HEK293 (cell line): ENCODE results near the gene NFATC1.

Experiments used
- CTCF ChIA-PET: fragments of 350-600 bp; formaldehyde crosslinking; extraction: SDS; loops from one replicate; lab custom pipeline; 2021; ENCODE audit warnings: antibody characterized with exemption; lab: Yijun Ruan, JAX
- POLR2A ChIA-PET: fragments of 300-600 bp; formaldehyde crosslinking; extraction: SDS; loops from one replicate; lab custom pipeline; 2020; ENCODE audit warnings: antibody characterized with exemption, inconsistent platforms; lab: Yijun Ruan, JAX
- H3K27ac ChIP-seq: fragments of 200-500 bp; sonication (Bioruptor generic); 2 replicates; pipeline ENCODE4 v1.5.1; 2014; ENCODE audit warnings: low read depth, low read length, control low read depth, inconsistent platforms; ENCODE audit errors: extremely low read depth
- H3K36me3 ChIP-seq, 2 experiments: fragments of 200-500 bp in 1 of 2; sonication (Bioruptor generic) in 1 of 2; 1 replicate in 1 of 2; 2 replicates in 1 of 2; pipeline ENCODE4 v1.5.1; 2014 to 2017; ENCODE audit warnings: inconsistent platforms in 2 of 2, low read length in 2 of 2; ENCODE audit not compliant: control insufficient read depth in 2 of 2, insufficient read depth in 1 of 2
- H3K4me1 ChIP-seq: fragments of 200-500 bp; sonication (Bioruptor generic); 2 replicates; pipeline ENCODE4 v1.5.1; 2014; ENCODE audit warnings: mild to moderate bottlenecking, low read length, inconsistent platforms; ENCODE audit not compliant: control insufficient read depth, insufficient read depth
- H3K4me3 ChIP-seq: 2 replicates; pipeline ENCODE4 v1.5.1; 2011; ENCODE audit warnings: low read depth, mild to moderate bottlenecking, control low read depth, low read length, moderate library complexity
- H3K9me3 ChIP-seq: fragments of 200-500 bp; sonication (Bioruptor generic); 2 replicates; pipeline ENCODE4 v1.5.1; 2014; ENCODE audit warnings: low read depth, low read length, inconsistent platforms; ENCODE audit not compliant: control insufficient read depth, insufficient read depth
- BCL11B ChIP-seq: fragments of 450-650 bp; formaldehyde crosslinking; IDR thresholded peaks from 2 replicates; pipeline ENCODE4 v1.5.1; 2016; ENCODE audit warnings: low read depth, missing biosample characterization, missing genetic modification characterization
- GLI2 ChIP-seq: fragments of 450-650 bp; formaldehyde crosslinking; IDR thresholded peaks from 2 replicates; pipeline ENCODE4; 2017; ENCODE audit warnings: missing biosample characterization, missing genetic modification characterization, low read depth, borderline replicate concordance
- GLIS2 ChIP-seq: fragments of 450-650 bp; formaldehyde crosslinking; IDR thresholded peaks from 2 replicates; pipeline ENCODE4 v1.5.1; 2016; ENCODE audit warnings: missing biosample characterization, missing genetic modification characterization
- SETDB1 ChIP-seq: IDR thresholded peaks from one replicate; pipeline ENCODE4 v1.6.1; 2017; ENCODE audit warnings: mild to moderate bottlenecking, low read length, moderate library complexity, mixed read lengths; ENCODE audit not compliant: insufficient read length
- ZNF121 ChIP-seq: fragments of 450-650 bp; formaldehyde crosslinking; IDR thresholded peaks from 2 replicates; pipeline ENCODE4 v1.5.1; 2016; ENCODE audit warnings: missing biosample characterization, missing genetic modification characterization
- ZNF202 ChIP-seq: fragments of 450-650 bp; formaldehyde crosslinking; IDR thresholded peaks from 2 replicates; pipeline ENCODE4 v1.5.1; 2016; ENCODE audit warnings: missing biosample characterization, missing genetic modification characterization, borderline replicate concordance
- ZNF266 ChIP-seq: fragments of 450-650 bp; formaldehyde crosslinking; IDR thresholded peaks from 2 replicates; pipeline ENCODE4 v1.5.1; 2016; ENCODE audit warnings: missing biosample characterization, missing genetic modification characterization, low read depth
- ZNF311 ChIP-seq: fragments of 450-650 bp; formaldehyde crosslinking; IDR thresholded peaks from 2 replicates; pipeline ENCODE4 v1.5.1; 2017; ENCODE audit warnings: missing biosample characterization, missing genetic modification characterization, borderline replicate concordance
- ZNF341 ChIP-seq: fragments of 450-650 bp; formaldehyde crosslinking; IDR thresholded peaks from 2 replicates; pipeline ENCODE4; 2016; ENCODE audit warnings: low read depth, missing biosample characterization, missing genetic modification characterization
- ZNF354C ChIP-seq: fragments of 450-650 bp; formaldehyde crosslinking; IDR thresholded peaks from 2 replicates; pipeline ENCODE4 v1.5.1; 2016; ENCODE audit warnings: missing biosample characterization, missing genetic modification characterization, low read depth, borderline replicate concordance
- ZNF48 ChIP-seq: fragments of 450-650 bp; formaldehyde crosslinking; IDR thresholded peaks from 2 replicates; pipeline ENCODE4 v1.5.1; 2016; ENCODE audit warnings: missing biosample characterization, missing genetic modification characterization
- ZNF555 ChIP-seq: fragments of 450-650 bp; formaldehyde crosslinking; conservative IDR thresholded peaks from 2 replicates; pipeline ENCODE4 v1.5.1; 2017; ENCODE audit warnings: missing biosample characterization, mild to moderate bottlenecking, missing genetic modification characterization, inconsistent platforms
- ZNF600 ChIP-seq: fragments of 450-650 bp; formaldehyde crosslinking; IDR thresholded peaks from 2 replicates; pipeline ENCODE4 v1.5.1; 2016; ENCODE audit warnings: missing biosample characterization, missing genetic modification characterization
- ZNF747 ChIP-seq: fragments of 450-650 bp; formaldehyde crosslinking; IDR thresholded peaks from 2 replicates; pipeline ENCODE4 v1.5.1; 2016; ENCODE audit warnings: missing biosample characterization, missing genetic modification characterization
- TF ChIP-seq, protein P1 (sequence below): fragments of 450-650 bp; formaldehyde crosslinking; IDR thresholded peaks from 2 replicates; pipeline ENCODE4 v1.5.0; 2017; ENCODE audit warnings: missing biosample characterization, missing genetic modification characterization, borderline replicate concordance
- TF ChIP-seq, protein P2 (sequence below): fragments of 450-650 bp; formaldehyde crosslinking; IDR thresholded peaks from 2 replicates; pipeline ENCODE4 v1.5.1; 2017; ENCODE audit warnings: missing biosample characterization, missing genetic modification characterization
- TF ChIP-seq, protein P3 (sequence below): fragments of 450-650 bp; formaldehyde crosslinking; IDR thresholded peaks from 2 replicates; pipeline ENCODE4 v1.5.1; 2016; ENCODE audit warnings: missing biosample characterization, missing genetic modification characterization
- TF ChIP-seq, protein P4 (sequence below): fragments of 450-650 bp; formaldehyde crosslinking; IDR thresholded peaks from 2 replicates; pipeline ENCODE4 v1.5.1; 2016; ENCODE audit warnings: missing biosample characterization, missing genetic modification characterization
- TF ChIP-seq, protein P5 (sequence below): fragments of 450-650 bp; formaldehyde crosslinking; IDR thresholded peaks from 2 replicates; pipeline ENCODE4 v1.5.1; 2017; ENCODE audit warnings: missing biosample characterization, mild to moderate bottlenecking, missing genetic modification characterization, moderate library complexity

NFATC1 gene

DNA sequence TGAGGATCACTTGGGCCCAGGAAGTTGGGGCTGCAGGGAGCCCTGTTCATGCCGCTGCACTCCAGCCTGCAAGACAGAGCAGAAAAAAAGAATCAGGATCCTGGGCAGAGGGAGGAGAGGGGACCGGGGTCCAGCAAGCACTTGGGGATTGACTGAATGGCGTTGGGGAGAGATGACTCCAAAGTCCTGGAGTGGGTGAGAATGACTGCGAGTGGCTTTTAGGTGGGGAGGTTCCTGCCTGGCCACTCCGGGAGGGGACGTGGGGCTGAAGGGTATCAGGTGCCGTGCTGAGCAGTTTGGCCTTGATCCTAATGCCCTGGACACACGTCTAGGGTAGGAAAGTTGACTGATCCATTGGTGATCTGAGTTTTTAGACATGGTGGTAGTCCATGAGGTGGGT lies 3.5 kb upstream of the NFATC1 start (continued):
- TF ChIP-seq BCL11B (tag by site-specific recombination) (no peak), SETDB1 (no peak)
- TF ChIP-seq, protein P1, sequence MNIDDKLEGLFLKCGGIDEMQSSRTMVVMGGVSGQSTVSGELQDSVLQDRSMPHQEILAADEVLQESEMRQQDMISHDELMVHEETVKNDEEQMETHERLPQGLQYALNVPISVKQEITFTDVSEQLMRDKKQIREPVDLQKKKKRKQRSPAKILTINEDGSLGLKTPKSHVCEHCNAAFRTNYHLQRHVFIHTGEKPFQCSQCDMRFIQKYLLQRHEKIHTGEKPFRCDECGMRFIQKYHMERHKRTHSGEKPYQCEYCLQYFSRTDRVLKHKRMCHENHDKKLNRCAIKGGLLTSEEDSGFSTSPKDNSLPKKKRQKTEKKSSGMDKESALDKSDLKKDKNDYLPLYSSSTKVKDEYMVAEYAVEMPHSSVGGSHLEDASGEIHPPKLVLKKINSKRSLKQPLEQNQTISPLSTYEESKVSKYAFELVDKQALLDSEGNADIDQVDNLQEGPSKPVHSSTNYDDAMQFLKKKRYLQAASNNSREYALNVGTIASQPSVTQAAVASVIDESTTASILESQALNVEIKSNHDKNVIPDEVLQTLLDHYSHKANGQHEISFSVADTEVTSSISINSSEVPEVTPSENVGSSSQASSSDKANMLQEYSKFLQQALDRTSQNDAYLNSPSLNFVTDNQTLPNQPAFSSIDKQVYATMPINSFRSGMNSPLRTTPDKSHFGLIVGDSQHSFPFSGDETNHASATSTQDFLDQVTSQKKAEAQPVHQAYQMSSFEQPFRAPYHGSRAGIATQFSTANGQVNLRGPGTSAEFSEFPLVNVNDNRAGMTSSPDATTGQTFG = no peak

DNA sequence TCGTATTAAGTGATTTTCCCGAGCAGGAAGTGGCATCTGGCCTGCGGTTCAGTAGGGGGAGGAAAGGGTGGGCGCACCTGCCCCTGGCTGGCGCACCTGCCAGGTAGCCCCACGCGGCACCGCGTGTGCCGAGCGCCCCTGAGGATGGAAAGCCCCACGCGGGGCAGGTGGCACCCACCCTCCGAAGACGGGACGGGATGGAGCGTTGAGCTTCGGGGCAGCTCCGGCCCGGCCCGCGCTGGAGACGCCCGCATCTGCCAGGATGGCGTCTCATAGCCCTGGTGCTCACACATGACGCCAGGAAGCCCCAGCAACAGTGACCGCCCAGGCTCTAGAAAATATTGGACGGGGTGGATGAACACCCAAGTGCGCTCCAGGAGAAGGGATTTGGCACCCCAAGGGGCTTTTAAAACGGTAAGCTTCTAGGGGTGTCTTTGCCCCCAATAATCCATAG lies 2.5 kb upstream of the NFATC1 start:
- CTCF ChIA-PET = interaction anchor here (0.6 to 2.1 kb wide), 5 partner anchors 9 to 841 kb away, joined by 3 to 11 read pairs (median 5); no protein-coding TSS in a partner anchor

DNA sequence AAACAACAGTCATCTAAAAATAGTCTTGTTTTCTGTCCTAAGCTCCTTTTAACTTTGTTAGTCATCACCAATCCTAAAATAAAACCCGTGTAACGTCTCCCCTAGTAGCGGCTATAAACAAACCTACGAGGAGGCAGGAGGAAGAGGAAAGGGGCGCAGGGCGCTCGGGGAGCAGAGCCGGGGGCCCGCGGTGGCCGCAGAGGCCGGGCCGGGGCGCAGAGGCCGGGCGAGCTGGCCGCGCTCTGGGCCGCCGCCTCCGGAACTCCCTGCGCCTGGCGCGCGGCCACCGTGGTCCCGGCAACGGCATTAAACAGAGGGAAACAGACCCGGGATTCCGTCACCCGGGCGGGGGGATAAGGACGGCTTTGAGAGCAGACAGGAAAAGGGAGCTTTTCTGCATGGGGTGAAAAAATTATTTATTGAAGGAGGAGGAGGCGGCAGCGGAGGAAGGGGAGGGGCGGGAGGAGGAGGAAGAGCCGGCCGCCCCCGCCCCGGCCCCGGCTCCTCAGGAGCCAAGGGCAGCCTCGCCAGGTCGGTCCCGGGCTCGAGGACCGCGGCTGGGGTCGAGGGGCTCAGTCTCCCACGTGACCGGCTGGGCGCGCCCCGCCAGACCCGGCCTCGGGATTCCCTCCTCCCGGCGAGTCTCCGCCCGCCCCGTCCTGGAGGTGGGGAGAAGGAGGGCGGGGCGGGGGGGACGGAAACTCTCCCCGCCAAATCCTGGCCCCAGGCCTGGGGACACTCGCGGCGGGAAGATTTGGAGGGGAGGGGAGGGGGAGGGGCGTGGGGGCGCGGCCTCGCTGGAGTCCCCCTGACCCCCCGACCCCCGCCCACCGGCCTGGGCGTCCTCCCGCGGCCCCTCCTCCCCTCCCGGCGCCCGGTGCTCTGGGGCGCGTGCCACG lies 1.8 kb upstream of the NFATC1 start:
- ChIA-PET POLR2A (interaction anchor here (0.9 kb wide), 1 partner anchor 85 kb away, joined by 3 read pairs; no protein-coding TSS in a partner anchor), CTCF (interaction anchor here (0.6 to 2.1 kb wide), 5 partner anchors 10 to 840 kb away, joined by 3 to 11 read pairs (median 5); no protein-coding TSS in a partner anchor)
- peaks cover 6% of the 10 kb centered on the region; the same call in 1 of the 2 replicates for H3K4me1 ChIP-seq
- no peaks in the 10 kb centered on the region for H3K9me3 ChIP-seq
- H3K36me3 ChIP-seq = no peaks in the 10 kb centered on the region
- peak overlapping the region; percentile 33 for H3K4me3 ChIP-seq
- peak overlapping the region; percentile 81; the same call in 1 of the 2 replicates for H3K27ac ChIP-seq
- TF ChIP-seq ZNF48 = no peak
- no peak for TF ChIP-seq ZNF747 (tag by site-specific recombination)
- no peak for TF ChIP-seq ZNF311 (tag by site-specific recombination)
- no peak for TF ChIP-seq ZNF555 (tag by site-specific recombination)
- TF ChIP-seq, protein P2, sequence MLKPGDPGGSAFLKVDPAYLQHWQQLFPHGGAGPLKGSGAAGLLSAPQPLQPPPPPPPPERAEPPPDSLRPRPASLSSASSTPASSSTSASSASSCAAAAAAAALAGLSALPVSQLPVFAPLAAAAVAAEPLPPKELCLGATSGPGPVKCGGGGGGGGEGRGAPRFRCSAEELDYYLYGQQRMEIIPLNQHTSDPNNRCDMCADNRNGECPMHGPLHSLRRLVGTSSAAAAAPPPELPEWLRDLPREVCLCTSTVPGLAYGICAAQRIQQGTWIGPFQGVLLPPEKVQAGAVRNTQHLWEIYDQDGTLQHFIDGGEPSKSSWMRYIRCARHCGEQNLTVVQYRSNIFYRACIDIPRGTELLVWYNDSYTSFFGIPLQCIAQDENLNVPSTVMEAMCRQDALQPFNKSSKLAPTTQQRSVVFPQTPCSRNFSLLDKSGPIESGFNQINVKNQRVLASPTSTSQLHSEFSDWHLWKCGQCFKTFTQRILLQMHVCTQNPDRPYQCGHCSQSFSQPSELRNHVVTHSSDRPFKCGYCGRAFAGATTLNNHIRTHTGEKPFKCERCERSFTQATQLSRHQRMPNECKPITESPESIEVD = no peak; the same call in 1 of the 2 replicates
- peak; percentile 92 for TF ChIP-seq ZNF341
- TF ChIP-seq, protein P3, sequence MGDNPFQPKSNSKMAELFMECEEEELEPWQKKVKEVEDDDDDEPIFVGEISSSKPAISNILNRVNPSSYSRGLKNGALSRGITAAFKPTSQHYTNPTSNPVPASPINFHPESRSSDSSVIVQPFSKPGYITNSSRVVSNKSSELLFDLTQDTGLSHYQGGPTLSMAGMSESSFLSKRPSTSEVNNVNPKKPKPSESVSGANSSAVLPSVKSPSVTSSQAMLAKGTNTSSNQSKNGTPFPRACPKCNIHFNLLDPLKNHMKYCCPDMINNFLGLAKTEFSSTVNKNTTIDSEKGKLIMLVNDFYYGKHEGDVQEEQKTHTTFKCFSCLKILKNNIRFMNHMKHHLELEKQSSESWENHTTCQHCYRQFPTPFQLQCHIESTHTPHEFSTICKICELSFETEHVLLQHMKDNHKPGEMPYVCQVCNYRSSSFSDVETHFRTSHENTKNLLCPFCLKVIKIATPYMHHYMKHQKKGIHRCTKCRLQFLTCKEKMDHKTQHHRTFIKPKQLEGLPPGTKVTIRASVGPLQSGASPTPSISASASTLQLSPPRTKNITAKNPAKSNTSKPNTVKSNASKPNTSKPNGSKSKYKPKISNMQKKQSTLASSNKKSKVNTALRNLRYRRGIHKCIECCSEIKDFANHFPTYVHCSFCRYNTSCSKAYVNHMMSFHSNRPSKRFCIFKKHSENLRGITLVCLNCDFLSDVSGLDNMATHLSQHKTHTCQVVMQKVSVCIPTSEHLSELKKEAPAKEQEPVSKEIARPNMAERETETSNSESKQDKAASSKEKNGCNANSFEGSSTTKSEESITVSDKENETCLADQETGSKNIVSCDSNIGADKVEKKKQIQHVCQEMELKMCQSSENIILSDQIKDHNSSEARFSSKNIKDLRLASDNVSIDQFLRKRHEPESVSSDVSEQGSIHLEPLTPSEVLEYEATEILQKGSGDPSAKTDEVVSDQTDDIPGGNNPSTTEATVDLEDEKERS (tag by site-specific recombination) = no peak
- TF ChIP-seq, protein P4, sequence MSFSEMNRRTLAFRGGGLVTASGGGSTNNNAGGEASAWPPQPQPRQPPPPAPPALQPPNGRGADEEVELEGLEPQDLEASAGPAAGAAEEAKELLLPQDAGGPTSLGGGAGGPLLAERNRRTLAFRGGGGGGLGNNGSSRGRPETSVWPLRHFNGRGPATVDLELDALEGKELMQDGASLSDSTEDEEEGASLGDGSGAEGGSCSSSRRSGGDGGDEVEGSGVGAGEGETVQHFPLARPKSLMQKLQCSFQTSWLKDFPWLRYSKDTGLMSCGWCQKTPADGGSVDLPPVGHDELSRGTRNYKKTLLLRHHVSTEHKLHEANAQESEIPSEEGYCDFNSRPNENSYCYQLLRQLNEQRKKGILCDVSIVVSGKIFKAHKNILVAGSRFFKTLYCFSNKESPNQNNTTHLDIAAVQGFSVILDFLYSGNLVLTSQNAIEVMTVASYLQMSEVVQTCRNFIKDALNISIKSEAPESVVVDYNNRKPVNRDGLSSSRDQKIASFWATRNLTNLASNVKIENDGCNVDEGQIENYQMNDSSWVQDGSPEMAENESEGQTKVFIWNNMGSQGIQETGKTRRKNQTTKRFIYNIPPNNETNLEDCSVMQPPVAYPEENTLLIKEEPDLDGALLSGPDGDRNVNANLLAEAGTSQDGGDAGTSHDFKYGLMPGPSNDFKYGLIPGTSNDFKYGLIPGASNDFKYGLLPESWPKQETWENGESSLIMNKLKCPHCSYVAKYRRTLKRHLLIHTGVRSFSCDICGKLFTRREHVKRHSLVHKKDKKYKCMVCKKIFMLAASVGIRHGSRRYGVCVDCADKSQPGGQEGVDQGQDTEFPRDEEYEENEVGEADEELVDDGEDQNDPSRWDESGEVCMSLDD (tag by site-specific recombination) = no peak
- TF ChIP-seq ZNF266 (tag by site-specific recombination) = no peak
- TF ChIP-seq GLIS2 (tag by site-specific recombination) = no peak
- no peak for TF ChIP-seq ZNF202 (tag by site-specific recombination)
- TF ChIP-seq GLI2 (tag by site-specific recombination) = no peak
- TF ChIP-seq, protein P5, sequence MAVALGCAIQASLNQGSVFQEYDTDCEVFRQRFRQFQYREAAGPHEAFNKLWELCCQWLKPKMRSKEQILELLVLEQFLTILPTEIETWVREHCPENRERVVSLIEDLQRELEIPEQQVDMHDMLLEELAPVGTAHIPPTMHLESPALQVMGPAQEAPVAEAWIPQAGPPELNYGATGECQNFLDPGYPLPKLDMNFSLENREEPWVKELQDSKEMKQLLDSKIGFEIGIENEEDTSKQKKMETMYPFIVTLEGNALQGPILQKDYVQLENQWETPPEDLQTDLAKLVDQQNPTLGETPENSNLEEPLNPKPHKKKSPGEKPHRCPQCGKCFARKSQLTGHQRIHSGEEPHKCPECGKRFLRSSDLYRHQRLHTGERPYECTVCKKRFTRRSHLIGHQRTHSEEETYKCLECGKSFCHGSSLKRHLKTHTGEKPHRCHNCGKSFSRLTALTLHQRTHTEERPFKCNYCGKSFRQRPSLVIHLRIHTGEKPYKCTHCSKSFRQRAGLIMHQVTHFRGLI (tag by site-specific recombination) = peak; percentile 52; the same call in 1 of the 2 replicates
- TF ChIP-seq ZNF600 (tag by site-specific recombination) = no peak

More for the DNA sequence above, 2.5 kb upstream of the NFATC1 start:
- H3K9me3 ChIP-seq = no peaks in the 10 kb centered on the region
- POLR2A ChIA-PET = interaction anchor here (0.9 kb wide), 1 partner anchor 85 kb away, joined by 3 read pairs; no protein-coding TSS in a partner anchor
- H3K36me3 ChIP-seq = no peaks in the 10 kb centered on the region
- H3K4me1 ChIP-seq = peaks cover 6% of the 10 kb centered on the region; the same call in 1 of the 2 replicates
- TF ChIP-seq ZNF121 (tag by site-specific recombination) = no peak
- TF ChIP-seq ZNF354C (tag by site-specific recombination) = no peak
- H3K27ac ChIP-seq = no peak overlapping the region
- peak overlapping the region; percentile 26; the same call in 1 of the 2 replicates for H3K4me3 ChIP-seq
